Suprapubic skin (tissue), 3 donors: ENCODE results near the gene FGF18.

Source experiments
- EP300 ChIP-seq: sonication (generic); formaldehyde crosslinking; IDR thresholded peaks from one replicate; pipeline ENCODE4 v1.6.1; 2017; ENCODE audit warnings: antibody characterized with exemption
- TF ChIP-seq, protein P1 (sequence below), 2 donors: fragments of 200-600 bp in 1 of 2; fragments of 450-650 bp in 1 of 2; sonication (generic) in 1 of 2; IDR thresholded peaks; one replicate each; pipeline ENCODE4 v1.5.1; 2016 to 2019; ENCODE audit warnings: antibody characterized with exemption in 2 of 2, mild to moderate bottlenecking in 1 of 2, moderate library complexity in 1 of 2

DNA sequence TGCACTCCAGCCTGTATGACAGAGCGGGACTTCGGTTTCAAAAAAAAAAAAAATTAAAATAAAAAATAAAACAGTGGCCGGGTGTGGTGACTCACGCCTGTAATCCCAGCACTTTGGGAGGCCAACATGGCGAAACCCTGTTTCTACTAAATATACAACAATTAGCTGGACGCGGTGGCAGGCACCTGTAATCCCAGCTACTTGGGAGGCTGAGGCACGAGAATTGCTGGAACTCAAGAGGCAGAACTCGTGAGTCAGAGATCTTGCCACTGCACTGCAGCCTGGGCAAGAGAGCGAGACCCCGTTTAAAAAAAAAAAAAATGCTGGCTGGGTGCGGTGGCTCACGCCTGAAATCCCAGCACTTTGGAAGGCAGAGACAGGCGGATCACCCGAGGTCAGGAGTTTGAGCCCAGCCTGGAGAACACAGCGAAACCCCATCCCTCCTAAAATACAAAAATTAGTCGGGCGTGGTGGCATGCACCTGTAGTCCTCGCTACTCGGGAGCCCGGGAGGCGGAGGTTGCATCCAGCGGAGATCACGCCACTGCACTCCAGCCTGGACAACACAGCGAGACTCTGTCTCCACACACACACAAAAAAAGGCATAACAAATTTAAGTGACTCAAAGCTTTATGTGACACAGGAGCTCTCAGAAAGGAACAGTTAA, 33.3 kb upstream of the FGF18 start:
- TF ChIP-seq, protein P1, sequence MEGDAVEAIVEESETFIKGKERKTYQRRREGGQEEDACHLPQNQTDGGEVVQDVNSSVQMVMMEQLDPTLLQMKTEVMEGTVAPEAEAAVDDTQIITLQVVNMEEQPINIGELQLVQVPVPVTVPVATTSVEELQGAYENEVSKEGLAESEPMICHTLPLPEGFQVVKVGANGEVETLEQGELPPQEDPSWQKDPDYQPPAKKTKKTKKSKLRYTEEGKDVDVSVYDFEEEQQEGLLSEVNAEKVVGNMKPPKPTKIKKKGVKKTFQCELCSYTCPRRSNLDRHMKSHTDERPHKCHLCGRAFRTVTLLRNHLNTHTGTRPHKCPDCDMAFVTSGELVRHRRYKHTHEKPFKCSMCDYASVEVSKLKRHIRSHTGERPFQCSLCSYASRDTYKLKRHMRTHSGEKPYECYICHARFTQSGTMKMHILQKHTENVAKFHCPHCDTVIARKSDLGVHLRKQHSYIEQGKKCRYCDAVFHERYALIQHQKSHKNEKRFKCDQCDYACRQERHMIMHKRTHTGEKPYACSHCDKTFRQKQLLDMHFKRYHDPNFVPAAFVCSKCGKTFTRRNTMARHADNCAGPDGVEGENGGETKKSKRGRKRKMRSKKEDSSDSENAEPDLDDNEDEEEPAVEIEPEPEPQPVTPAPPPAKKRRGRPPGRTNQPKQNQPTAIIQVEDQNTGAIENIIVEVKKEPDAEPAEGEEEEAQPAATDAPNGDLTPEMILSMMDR (IDR thresholded peaks at IDR 0.05): no peak
- no peak for TF ChIP-seq EP300
